HG03378 (cell line): ENCODE results near the gene TIRAP.
A peak's percentile ranks its signal among the peaks of the same experiment; 100 is the strongest.

Experiments
- ATAC-seq: cut with Tn5 transposase; IDR thresholded peaks from one replicate; pipeline ENCODE4 v1.9.1; 2021; ENCODE audit warnings: mild to moderate bottlenecking, moderate library complexity; ENCODE audit not compliant: unreplicated experiment

The TIRAP gene

DNA sequence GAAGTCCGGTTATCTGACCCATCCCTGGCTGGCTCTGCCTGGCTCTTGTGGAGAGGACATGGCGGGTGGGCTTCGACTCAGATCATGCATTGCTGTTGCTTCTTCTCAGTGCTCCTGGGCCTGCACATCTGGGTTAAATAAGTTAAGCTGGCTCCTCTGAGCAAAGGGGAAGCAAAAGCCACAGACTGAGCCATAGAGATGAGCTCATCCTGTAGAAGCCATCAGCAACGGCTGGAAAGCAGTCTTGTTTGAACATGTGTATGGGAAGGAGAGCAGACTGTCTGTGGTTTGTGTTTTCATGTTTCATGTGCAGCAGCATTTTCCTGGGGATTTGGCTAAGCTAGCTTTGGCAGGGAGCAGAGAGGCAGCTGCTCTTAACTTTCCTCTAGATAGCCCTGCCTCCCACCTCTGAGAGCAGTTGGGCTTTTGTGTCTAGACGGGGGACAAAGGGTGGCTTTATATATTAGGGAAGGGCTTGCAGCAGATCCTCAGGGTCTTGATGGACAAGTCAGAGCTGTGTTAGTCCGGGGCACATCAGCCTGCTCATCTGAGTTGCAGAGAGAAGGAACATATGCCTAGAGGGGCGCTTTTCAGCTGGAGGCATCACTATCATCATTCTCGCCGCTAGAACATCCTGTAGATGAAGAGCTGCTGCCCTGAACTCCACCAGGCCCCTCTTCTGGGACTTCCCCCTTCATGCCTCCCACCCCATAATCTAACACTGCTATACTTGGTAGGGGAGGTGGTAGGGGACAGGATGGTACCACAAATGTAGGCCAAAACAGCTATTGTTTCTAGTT, 35.9 kb downstream of the TIRAP start:
- ATAC-seq = peak; percentile 96

DNA sequence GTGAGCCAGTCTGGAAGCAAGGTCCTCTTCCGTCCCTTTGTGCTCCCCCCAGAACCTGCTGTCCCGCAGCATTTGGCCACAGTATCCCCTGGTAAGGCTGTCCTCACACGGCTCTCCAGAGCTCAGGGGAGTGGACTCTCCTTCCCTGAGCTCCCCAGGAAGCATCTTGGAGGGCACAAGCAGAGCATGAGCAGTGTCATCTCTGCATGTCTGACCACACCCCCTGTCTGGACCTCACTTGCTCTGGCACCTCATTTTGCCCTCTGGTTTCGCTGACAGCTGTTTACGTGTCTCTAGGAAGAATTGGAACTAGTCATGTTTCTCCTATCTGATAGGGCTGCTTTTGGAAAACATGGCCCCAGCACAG, 36.5 kb downstream of the TIRAP start:
- no peak for ATAC-seq

DNA sequence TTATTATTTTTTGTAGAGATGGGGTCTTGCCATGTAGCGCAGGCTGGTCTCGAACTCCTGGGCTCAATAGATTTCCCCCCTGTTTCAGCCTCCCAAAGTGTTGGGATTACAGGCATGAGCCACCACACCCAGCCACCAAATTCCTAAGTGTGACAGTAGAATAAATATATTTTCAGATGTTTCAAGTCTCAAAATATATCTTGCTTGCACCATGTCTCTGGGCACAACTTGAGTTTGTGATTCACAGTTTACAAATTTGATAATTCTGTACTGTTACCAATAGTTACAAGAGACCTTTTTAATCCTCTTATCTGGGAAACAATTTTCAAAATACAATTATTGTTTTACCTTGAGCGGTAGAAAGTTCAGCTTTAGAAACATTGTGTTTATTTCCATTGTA, 40.1 kb downstream of the TIRAP start:
- no peak for ATAC-seq

DNA sequence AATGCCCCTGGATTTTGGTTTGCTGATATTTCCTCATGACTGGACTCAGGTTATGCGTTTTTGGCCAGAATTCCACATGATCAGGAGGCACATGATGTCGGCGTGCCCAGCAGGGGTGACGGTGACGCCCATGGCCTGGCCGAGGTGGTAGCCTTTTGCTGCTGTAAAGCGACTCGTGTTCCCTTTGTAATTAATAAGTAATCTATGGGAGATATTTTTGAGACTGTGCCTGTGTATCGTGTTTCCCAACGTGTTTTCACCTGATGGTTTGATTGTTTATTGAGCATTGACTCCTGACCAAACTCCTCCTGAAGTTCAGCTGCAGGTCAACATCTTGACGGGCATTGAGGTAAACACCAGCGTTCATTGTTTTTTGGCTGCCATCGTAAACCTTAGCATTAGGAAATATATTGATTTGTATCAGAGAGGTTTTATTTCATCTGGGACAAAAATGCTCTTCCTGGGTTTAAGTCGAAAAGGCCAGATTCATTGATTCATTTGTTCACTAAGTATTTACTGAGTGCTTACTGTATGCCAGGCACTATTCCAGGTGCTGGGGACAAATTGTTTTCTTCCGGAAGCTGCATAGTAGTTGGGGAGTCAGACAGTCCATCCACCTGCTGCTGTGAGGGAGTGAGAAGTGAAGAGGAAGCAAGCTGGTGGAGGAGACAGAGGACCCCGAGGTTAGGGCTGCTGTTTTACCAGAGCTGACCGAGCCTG, 44.5 kb downstream of the TIRAP start:
- ATAC-seq = no peak

DNA sequence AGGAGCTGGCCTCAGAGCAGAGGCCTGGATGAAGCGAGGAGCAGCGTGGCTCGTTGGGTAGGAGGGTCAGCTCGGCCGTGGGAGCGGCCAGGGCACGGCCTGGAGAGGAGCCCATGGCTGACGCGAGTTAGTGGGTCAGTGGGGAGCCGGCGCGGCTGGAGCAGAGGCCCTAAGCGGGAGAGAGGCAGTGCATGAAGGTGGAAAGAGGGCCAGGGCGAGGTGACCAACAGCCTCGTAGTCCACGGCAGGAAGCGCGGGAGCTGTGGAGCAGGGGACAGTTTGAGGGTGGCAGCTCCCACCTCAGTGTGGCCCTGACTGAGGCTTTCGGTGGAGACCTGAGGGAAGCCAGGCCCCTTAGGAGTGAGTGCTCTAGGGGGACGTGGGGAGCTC, 45.1 kb downstream of the TIRAP start:
- no peak for ATAC-seq

DNA sequence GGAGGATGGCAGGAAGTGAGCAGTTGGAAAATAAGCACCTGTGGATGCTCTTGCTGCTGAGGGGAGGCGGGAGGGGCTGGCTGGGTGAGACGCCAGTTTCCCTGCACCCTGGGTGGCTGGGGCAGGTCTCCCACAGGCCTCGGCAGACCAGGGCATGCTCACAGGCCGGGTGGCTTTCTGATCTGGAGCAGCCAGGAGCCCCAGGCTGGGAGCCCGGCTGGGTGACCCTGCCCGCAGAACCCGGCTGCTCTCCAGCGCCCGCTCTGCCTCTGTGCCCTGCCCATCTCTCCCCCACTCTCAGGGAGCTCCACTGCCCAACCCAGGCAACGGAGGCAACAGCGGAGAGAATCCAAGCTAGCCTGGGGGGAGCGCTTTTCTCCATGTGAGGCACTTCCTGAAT, 45.6 kb downstream of the TIRAP start:
- no peak for ATAC-seq

DNA sequence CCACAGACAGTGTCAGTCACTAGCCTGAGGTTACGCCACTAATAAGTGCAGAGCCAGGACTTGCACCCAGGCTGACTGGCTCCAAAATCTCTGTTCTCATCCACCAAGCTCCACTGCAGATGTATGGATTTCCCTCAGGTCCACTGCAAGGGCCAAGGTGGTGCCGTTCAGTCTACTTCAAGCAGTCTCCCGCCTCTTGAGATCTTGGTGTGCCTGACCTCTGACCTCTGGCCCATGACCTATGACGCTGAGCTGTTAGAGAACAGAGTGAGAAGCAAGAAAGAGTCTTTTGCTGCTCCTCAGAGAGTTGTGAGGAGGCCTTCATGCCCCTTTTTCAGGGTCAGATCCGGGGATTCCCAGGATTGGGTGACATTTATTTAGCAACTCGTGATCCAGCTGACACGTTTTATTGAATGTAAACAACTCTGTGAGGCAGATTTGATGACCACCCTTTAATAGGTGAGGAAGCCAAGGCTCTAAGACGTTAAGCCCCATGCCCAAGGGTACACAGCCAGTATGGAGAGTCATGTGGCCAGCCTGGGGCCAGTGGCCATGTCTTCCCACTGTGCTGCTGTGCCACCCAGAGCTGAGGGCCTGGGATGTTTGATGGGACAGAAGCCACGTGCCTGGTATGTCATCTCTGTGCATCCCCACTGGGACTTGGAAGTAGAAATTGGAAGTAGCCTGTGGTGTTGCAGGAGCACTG, 46.2 kb downstream of the TIRAP start:
- ATAC-seq = no peak

DNA sequence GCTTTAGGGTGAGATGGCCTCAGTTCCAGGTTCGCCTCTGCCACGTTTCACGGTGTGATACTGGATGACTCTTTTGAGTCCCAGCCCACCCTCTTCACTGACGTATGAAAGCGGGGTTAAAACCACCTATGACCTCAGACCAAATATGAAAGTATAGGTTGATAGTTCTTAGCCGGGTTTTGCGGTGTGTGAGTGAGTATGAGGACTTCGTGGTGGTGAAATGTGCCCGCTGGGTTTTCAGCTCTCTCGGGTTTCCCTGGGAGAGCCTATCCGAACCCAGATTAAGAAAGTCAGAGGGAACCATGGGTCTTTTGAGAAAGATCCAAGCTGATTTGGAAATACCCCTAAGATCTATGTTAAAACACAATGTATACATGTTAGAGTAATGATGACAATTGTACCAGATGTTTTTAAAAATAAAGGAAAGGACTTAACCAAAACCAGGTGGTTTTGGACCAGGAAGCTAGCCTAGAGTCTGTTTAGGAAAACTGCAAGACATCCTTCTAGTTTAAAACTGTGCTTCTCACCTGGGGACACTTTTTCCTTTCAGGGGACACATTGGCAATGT, 46.8 kb downstream of the TIRAP start:
- ATAC-seq = no peak

DNA sequence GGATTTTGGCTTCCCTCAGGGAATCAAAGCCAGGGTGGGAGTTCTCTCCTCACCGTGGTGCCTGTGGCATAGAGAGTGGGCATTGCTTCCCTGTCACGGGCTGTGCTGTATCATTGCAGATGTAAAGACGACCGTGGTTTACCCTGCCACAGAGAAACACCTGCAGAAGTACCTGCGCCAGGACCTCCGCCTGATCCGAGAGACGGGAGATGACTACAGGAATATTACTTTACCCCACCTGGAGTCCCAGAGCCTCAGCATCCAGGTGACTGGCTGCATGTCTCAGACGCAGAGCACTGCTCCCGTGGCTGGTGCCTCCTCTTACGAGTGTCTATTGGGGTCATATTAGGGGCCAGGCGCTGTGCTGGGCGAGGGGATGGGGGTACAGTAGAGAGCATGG, 48.4 kb downstream of the TIRAP start:
- no peak for ATAC-seq

DNA sequence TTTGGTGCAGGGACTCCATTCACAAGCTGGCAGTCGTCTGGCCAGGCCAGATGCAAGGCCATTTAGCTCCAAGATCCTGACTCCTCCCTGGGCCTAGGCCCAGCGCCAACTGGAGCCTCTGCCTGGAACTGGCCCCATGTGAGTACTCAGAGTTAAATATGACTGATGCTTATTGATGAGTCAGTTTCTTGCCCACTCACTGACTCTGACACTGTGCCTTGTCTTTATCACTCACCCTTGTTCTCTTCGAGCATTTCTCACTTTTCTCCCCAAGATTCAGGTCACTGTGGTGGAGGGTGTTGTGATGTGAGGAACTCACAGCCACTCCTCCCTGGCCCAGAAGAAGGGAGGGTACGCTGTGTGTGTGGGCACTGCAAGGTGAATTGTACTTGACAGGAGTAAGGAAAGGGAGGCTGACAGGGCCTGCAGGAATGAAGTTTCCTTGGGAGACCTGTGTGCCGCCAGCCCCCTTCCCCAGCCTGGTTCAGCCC, 49.4 kb downstream of the TIRAP start:
- ATAC-seq = no peak

DNA sequence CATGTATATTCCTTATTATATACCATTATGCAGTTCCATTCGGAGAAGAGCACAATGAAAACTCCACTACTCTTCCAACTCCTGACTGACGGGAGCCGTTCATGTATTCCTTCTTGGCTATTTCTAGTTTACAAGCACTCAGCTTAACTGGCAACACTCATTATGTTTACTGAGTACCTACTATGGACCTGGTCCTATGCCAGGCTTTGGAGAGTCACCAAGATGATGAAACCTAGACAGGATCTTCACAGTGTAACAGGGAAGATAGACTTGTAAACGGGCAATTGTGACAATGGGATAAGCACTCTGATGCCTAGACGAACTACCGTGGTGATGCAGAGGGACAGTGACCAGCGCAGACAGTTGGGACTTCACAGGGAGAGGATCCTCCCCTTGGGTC, 50.2 kb downstream of the TIRAP start:
- ATAC-seq = no peak

DNA sequence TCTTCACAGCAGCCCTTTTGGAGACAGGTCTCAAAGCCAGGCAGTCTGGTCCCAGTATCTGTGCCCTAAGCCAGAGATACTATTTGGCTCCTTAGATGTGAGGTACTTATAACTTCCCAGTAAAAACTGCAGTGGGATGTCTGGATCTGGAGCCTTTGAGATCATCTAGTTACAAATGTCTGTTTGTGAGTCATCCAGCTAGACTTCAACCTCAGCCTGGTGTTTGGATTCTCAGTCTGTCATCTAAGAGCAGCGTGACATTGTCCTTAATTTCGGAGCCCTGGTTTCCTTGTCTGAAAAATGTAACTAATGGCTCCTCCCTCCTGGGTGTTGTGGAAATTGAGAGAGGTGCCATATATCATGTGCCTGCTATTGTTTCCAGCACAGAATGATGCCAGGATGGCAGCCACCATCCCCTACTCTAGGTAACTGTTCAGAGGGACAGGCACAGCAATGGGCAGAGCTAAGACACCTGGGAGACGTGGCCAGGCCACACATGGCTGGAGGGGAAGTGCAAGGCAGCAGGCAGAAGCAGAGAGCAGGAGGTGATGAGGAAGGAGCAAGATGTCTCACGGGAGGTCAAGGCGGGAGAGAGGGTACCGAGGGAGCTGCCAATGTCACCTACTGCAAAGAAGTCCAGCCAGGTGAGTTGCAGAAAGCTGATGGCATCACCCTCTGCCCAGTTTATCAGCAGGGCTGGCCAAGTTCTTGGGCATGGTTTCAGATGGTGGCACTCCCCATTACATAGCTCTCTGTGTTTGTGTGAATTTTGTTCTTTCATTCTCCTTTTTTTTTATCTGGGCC, 52.0 kb downstream of the TIRAP start:
- ATAC-seq = no peak

DNA sequence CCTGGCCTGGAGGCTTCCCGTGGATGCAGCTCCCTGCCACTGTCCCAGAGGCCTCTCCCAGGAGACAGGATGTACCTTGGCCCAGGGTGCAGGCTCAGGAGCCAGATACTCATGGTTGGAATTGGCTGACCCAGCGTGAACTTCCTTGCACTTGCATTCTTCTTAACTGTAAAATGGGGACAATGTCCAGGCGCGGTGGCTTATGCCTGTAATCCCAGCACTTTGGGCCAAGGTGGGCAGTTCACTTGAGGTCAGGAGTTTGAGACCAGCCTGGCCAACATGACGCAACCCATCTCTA, 52.5 kb downstream of the TIRAP start:
- no peak for ATAC-seq

DNA sequence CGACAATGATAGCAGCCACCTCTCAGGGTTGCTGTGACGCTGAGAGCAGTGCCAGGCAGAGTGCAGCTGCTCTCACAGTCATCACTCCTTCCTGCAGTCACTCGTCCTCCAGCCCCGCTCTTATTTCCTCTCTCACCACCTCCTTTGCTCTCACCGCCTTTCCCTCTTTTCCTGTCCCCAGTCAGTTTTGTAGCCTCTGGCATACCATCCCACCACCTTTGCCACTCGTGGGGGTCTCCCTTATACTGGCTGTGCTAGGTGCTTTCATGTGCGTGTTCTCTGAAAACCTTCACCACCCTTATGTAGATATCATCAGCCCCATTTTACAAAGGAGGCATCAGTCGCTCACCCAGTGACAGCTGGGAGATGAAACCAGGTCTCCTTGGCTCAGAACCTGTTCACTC, 53.2 kb downstream of the TIRAP start:
- ATAC-seq = no peak

DNA sequence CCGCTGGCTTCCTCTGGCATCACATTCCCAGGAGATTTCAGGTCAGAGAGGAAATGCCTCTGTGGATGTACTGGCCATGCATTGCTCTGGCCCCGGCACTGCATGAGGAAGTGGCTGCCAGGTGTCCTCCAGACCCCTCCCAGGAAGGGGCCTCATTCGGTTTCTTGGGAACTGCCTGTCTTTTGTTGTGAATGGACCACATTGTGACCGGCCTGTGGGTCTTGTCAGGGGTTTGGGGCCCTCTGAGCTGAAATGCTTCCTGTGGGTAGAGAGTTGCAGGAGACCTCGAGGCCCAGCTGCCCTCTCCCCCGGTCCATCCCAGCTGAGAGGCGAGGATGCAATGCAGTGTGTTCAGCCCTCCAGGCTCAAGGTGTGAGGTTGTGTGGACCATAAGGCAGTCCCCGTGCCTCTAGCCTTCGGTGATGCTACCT, 53.8 kb downstream of the TIRAP start:
- no peak for ATAC-seq

DNA sequence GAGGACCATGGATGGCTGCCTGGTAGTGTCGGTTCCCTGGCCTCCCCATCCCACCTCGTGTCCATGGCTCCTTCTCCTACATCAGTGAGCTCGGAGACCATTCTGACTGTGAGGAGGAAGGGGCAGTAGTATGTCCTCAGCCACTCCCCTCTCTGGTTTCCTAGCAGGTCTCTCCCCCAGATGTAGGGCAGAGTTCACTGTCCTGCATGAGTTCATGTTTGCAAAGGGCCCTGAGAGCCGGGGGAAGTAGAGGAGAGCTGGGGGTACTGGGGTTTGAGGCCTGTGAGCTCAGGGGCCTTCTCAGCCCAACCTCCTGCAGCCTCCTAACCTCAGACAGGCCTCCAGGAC, 54.2 kb downstream of the TIRAP start:
- no peak for ATAC-seq

DNA sequence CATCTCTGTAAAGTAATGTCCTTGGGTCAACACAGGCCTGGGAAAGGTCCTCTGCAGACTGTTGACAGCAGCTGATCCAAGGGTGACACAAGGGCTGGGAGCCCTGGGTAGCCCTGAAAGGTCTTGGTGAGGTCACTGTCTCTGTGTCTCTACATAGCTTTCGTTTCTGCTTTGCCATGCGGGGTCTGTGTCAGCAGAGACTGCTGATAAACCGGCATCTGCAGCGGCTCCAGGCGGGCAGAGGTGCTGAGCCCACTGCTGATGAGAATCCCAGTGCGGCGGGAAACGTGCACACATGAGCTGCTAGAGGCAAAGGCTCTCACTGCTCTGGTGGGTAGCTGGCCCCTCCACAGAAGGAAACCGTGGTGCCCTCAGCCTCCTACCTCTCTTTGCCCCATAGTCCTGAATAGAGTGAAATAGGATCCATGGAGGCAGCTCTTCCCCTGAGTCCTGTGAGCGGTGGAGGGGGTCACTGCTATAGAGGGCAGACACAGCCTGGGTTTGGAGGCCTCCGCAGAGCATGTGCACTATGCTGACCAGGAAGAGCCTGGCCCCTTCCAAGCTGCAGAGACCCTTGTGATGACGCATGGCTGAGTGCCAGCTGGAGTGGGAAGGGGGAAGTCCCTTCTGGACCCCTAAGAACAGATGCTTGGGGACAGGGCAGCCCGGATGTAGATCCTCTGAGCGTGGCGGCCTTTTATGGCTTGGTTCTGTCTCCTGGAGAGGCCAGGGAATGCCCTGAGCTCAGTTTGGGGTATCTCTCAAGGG, 54.8 kb downstream of the TIRAP start:
- no peak for ATAC-seq

DNA sequence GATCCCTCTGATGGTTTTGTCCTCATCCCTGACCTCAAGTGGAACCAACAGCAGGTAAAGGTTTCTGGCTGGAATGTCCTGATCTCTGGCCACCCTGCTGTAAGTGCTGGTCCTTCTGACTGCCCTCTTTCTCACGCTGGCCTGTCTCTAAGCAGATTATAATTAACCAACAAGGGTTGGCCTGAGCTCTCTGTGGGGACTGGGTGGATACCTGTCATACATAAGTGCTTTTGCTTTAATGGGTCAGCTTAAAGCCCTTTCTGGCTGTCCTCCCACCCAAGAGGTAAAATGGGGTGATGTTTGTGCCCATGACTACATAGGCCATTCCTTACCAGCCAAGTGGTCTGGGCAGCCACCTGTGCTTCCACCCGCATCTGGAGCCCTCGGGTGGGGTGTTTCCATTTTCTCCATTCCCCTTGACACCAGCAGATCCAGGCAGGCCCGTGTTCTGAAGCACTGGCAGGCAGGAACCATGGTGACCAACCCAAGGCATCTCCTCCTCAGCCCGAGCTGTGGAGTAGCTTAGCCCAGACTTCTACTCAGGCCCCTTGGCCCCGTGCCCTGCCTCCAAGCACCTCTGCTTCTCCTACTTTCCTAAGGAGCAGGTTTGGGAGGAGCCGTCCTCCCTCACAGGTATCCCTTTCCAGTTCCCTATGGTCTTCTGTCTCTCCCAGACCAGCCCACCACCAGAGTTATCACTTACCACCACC, 55.6 kb downstream of the TIRAP start:
- no peak for ATAC-seq

DNA sequence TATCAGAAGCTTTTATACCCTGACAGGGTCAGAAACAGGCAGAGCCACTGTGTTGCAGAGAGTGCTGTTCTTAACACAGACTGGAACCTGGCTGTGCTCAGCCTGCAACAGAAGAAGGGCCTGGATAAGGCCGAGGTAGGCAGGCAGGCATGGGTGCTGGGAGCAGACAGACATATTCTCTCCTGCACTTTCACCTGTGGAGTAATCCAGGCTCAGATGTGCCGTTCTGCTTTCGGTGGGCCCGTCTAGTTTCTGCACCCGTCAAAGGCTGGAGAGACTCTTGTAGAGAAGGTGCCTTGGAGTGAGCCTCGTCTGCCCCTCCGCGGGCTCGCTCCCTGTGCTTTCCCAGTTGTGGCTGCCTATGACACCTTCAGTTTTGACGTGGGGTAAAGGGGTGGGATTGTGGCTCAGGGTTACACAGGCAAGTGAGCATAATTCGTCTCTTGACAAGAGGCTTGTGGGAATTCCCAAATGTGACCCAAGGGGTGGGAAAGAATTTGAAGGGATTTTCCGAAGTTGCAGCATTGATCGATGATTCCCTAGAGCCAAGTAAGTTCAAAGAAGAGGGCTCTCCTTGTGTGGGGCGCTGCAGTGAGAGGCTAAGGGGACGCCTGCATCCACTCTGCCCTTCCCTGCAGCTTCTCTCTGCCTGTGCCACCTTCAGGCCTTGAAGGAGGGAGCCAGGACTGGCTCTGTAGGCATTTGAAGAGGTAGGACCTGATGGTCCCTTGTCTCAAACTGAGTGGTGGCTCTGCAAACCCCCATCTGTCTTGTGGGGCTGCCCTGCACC, 56.4 kb downstream of the TIRAP start:
- ATAC-seq = no peak
